Stimulated activated CD8-positive, alpha-beta memory T cell treated with anti-CD3 and anti-CD28 coated beads, Interleukin-4, amount 100 ng/mL, for 24 hours (primary cell): ENCODE results near the gene DHRS9.
"Not testable (repeated sequence)": the region's sequence is repeated elsewhere in the genome, so short reads cannot be mapped to it uniquely, and the experiment has no call there.

Experiments
- DNase-seq: peaks from one replicate; pipeline ENCODE4 v3.0.0-alpha.2; 2020; ENCODE audit warnings: low read depth

The DHRS9 gene

DNA sequence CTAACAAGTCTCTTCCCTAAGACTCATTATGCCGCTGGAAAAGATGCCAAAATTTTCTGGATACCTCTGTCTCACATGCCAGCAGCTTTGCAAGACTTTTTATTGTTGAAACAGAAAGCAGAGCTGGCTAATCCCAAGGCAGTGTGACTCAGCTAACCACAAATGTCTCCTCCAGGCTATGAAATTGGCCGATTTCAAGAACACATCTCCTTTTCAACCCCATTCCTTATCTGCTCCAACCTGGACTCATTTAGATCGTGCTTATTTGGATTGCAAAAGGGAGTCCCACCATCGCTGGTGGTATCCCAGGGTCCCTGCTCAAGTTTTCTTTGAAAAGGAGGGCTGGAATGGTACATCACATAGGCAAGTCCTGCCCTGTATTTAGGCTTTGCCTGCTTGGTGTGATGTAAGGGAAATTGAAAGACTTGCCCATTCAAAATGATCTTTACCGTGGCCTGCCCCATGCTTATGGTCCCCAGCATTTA lies 26.3 kb downstream of the DHRS9 start:
- DNase-seq, result no peak

DNA sequence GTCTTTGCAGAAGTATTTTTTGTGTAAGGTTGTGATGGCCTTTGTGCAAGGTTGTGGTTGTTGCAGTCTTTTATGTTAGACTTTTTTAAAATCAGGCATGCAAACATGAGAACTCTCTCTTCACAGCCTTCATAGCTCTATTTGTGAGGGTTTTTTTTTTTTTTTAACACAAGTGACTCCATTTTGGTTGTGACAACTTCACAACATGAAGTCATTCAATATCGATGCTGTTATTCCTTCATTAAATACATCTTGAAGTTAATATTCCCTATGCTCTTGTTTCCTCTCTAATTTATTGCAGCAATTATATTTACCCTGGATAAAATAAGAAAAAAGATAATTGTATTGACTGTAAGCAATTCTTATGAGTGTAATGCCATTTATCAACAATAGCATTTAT lies 35.5 kb downstream of the DHRS9 start:
- no peak for DNase-seq

- DNase-seq, result no peak
These were observed 36.1 kb downstream of the DHRS9 start for GRCh38 chr2:169105476-169105875.

- DNase-seq, result no peak
These were observed 36.8 kb downstream of the DHRS9 start for GRCh38 chr2:169106134-169106533.

DNA sequence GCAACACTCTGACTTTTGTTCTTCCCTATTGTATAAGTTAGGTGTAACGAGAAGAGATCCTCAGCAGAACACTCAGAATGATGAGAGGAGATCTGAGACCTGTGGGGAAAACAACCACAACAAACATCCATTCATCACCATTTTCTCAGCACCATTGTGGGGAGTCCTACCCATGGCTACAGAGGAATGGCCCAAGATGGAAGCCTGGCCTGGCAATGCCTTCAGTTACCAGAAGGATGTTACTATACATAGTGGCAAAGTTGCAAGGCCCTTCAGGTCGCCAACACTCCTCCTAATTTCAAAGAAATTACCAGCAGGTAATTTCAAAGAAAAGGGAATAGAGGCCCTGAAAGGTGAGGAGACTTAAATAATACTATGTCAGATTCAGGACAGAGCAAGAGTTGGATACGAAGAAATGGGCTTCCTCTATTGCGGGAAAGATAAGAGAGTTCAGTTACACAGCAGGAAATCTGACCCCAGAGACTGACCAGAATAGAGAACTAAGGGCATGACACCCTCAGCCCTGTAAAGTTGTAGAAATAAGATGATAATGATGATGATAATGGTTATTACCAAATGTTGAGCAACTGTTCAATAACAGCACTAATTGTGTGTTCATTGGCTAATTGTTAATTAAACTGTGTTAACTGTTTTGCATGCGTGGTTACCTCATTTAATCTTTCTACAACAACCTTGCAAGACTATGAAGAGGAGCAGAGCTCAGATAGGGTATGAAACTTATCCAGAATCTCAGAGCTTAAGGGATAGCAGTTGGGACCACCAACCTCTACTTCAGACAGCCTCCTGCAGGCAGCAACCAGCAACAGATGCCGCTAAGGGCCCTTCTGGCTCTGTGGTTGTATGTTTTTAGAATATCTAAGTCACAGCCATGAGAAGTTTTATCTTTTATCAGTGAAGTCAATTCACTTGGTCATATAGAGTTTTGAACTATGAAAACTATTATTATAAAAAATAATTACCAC lies 37.5 kb downstream of the DHRS9 start:
- no peak for DNase-seq

- DNase-seq, result no peak
These were observed 38.3 kb downstream of the DHRS9 start for GRCh38 chr2:169107645-169108044.

GRCh38 chr2:169108099-169108884 lies 38.9 kb downstream of the DHRS9 start:
- DNase-seq, result no peak

- peak; percentile 52 for DNase-seq
These were observed 40.4 kb downstream of the DHRS9 start for GRCh38 chr2:169109502-169110409.

DNA sequence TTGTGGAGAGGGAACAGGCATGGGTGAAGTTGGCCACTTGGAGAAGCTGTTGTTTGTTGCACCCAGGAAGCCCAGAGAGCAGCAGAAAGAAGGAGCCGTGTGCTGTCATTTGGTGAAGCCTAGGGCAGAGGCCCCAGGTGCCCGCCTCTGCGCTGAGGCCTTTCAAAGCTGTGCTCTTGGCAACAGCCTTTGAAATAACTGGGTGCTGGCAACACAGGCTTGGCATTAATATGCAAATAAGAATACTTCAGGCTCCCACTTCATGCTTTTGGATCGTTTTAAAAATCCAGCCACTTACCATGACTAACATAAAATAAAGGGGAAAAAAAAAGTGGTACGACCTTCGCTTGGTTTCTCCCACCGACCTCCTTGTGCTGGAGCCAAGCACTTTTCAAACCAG lies 41.1 kb downstream of the DHRS9 start:
- no peak for DNase-seq

- DNase-seq, result no peak
These were observed 41.6 kb downstream of the DHRS9 start for GRCh38 chr2:169110916-169111315.

DNA sequence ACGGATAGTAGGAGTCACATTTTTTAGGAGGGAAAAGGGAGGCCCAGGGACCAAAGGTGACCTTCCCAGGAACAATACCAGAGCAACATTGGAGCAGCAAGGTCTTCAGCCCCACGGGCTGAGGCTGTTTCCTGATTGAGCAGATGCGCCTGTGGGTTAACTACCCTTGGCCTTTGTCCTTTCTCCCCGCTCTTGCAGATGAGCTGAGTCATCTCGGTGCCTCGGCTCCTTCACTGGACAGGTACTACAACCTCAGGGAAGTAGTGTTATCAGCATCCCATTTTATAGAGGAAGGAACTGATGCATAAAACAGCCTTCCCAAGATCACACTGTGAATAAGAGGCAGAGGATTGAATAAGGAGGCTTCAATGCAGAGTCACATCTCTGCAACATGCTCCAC lies 43.5 kb downstream of the DHRS9 start:
- no peak for DNase-seq

DNA sequence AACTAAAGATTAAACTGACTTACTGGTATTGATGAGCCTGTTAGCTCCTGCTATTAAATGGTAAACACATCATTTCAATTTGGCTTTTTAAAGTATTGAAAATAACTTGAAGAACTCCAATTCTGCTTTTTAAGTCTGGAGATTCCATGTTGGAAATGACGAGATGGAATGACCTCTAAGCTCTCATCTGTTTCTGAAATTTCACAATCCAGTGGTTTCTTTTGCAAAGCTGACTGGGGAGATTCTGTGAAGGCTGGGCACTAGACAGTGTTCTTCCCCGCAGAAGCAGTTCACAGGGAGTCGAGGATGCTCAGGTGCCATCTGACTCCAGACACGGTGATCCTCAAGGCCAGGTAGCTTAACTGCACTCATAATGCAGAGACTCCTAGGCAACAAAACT lies 44.7 kb downstream of the DHRS9 start:
- no peak for DNase-seq

- no peak for DNase-seq
These were observed 47.0 kb downstream of the DHRS9 start for GRCh38 chr2:169116327-169116726.

DNA sequence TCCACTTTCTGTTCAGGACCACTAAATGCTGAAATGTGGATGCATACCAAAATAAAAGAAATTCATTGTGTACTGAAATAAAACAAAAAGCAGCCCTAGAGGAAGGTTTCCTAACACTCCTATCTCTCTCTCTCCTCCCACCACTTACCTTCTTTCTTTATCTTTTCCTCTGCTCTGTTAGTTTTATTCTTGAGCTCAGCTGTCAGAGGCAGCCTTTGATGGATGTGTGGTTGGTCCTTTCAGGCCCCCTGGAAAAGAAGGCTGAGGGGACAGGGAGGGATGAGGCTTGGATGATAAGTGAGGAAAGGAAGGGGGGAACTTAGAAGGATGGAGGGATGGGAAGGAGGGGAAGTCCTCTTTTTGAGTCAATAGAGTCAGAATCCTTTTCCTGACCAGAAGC lies 47.6 kb downstream of the DHRS9 start:
- no peak for DNase-seq

DNA sequence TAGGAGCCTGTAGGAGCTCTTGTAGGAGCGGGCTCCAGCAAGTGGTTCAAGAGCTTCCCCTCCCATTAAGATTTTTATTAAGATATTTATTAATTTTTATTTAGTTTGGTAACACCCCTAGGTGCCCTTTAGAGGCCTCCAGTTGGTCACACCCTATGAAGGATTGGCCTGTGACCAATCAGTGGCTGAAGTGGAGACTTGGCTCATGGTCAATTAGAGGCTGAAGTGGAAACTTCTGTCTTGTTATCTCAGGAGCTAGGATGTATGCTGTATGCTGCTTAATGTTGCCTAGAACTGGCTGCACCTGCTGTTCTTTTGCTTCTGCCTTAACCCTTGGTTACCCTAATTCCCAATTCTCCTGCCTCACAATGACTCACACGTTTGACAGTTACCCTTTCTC lies 48.7 kb downstream of the DHRS9 start:
- no peak for DNase-seq

DNA sequence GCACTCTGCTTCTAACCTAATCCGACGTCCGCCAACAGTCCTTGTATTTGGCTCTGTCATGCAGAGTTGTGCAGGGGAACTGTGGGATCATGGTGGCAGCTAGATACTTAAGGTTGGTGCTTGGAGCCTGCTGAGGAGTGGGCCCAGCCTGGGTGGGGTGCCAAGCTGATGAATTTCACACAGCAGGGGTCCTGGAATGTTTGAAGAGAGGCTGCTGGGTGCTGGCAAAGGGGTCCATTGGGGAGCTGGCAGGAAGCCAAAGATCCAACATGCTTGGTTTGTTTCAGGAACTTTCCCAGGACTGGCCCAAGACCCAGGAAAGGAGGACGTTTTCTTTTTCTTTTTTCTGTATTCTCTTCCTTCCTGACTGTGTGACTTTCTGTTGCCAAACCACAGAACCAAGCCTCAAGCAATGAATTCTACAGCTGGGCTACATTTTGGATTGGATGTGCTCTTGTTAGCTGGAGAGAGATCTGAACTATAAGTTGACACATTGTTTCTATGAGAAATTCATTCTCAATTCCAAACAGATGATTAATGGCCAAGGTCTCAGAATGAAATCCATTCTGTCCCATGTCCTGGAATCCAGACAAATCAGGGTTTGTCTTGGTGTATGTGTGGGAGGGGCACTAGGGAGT lies 49.9 kb downstream of the DHRS9 start:
- DNase-seq, result no peak

- no peak for DNase-seq
These were observed 50.5 kb downstream of the DHRS9 start for GRCh38 chr2:169119851-169120250.

DNA sequence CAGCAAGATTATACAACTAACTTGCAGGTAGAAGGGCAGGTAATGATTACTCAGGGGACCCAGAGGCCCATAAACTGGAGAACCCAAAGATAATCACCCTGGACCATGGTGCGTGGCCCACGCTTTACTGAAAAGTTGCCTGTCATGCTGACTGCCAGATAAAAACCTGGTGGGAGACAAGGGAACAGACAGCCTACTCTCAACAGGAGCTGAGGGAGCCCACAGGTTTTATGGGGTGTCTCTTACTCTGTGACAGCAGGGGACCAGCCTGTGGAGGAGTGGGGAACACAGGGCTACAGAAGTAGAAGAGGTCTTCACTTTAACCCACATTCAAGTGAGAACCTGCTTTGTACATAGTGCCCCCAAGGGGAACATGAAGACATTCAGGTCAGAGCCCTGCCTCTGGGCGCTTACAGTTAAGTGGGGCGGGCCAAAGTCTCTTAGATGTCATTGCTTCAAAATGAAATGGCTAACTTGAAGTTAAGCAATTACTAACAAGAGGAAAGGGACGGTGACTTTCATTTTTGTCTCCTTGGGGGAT lies 60.4 kb downstream of the DHRS9 start:
- no peak for DNase-seq

GRCh38 chr2:169131587-169132512 lies 62.5 kb downstream of the DHRS9 start:
- no peak for DNase-seq

DNA sequence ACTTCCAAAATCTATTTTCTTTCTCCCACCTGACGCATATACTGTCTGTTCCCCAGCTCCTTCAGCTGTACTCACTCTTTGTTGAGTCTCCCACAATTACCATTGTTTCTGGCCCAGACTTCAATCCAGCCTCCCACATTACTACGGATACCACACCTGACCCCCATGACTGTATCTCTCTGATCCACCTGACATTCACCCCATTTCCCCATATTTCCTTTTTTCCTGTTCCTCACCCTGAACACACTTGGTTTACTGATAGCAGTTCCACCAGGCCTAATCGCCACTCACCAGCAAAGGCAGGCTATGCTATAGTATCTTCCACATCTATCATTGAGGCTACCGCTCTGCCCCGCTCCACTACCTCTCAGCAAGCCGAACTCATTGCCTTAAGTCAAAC lies 64.9 kb downstream of the DHRS9 start:
- not testable (repeated sequence) for DNase-seq
